ENCODE data around the gene AFG1L. TPM values are rescaled to one million over a fixed set of nuclear protein-coding genes. Genes with fewer than 3 reads are reported as not detected.
A peak's percentile ranks its signal among the peaks of the same experiment; 100 is the strongest.

AFG1L gene
- total RNA-seq, 1 donor from 2014 or later, result 8.2 TPM

GRCh38 chr6:108252055-108252454 is 42.8 kb upstream of the AFG1L start:
- no peak overlapping the region for H3K27ac Mint-ChIP-seq (ENCODE audit: unreplicated experiment)
- H3K4me1 Mint-ChIP-seq, result peaks cover 11% of the 10 kb centered on the region
- no peak for DNase-seq (ENCODE audit: low read depth, low spot score)
- H3K36me3 Mint-ChIP-seq (ENCODE audit: low read depth), result no peaks in the 10 kb centered on the region
- TF ChIP-seq CTCF (conservative IDR thresholded peaks at IDR 0.05), result no peak
- no peak overlapping the region for H3K4me3 Mint-ChIP-seq
- H3K9me3 Mint-ChIP-seq, result no peaks in the 10 kb centered on the region
- no peaks in the 10 kb centered on the region for H3K27me3 Mint-ChIP-seq (ENCODE audit: low read depth)

DNA sequence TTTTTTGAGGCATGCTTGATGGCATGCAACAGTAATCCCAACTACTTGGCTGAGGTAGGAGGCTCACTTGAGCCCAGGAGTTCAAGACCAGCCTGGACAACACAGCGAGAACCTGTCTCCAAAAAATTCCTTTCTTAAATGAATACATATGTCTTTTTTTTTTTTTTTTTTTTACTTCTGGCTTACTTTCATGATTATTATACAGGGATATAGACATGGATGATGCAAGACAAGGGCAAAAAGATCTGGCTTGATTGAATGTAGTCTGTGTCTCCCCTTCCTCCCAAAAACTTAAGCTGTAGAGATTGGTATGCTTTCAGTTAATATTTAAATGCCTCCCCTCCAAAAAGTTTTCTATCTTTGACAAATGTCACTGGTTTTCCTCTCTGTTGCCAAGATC is 41.6 kb upstream of the AFG1L start:
- Mint-ChIP-seq H3K9me3 (no peaks in the 10 kb centered on the region), H3K36me3 (ENCODE audit: low read depth) (no peaks in the 10 kb centered on the region), H3K4me3 (no peak overlapping the region), H3K27me3 (ENCODE audit: low read depth) (no peaks in the 10 kb centered on the region), H3K4me1 (peaks cover 11% of the 10 kb centered on the region), H3K27ac (ENCODE audit: unreplicated experiment) (no peak overlapping the region)
- TF ChIP-seq CTCF (conservative IDR thresholded peaks at IDR 0.05), result no peak
- DNase-seq (ENCODE audit: low read depth, low spot score), result no peak

GRCh38 chr6:108254433-108255410 is 40.1 kb upstream of the AFG1L start:
- Mint-ChIP-seq H3K9me3 (no peaks in the 10 kb centered on the region), H3K4me1 (peaks cover 16% of the 10 kb centered on the region), H3K27me3 (ENCODE audit: low read depth) (no peaks in the 10 kb centered on the region), H3K36me3 (ENCODE audit: low read depth) (no peaks in the 10 kb centered on the region), H3K4me3 (peak overlapping the region; percentile 22), H3K27ac (ENCODE audit: unreplicated experiment) (no peak overlapping the region)
- TF ChIP-seq CTCF (conservative IDR thresholded peaks at IDR 0.05), result no peak
- no peak for DNase-seq (ENCODE audit: low read depth, low spot score)

DNA sequence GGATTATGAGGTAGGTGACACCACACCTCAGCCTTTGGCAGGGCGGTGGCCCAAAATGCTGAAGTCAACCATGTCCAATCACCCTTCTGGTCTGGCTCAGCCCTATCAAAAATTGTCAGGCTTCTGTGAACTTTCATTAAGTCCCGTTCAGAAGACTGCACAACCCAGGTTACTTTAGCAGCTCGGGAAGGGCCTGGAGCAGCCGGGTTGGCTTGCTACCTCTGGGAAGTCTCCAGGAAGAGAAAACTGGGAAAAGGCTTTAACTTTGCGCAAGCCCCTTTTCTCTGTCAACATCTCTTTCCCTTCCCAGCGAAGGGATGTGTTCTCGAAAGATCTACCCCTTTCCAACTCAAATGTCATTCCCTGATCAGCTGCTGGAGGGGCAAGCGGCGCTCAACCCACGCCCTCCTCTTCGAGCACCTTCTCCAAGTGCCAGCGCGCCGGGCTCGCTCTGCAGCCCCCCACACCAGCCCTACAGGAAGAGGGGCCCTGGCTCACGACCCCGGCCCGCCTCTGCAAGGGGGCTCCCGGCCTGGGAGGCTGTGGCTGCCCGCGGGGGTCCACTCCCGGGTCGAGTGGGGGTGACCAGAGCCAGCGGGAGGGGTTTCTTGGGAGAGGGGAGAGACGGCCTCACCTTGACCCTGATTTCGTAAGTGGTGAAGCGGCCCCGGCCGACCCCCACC is 34.6 kb upstream of the AFG1L start:
- Mint-ChIP-seq H3K4me1 (peaks cover 20% of the 10 kb centered on the region), H3K27ac (ENCODE audit: unreplicated experiment) (peak overlapping the region; percentile 62), H3K36me3 (ENCODE audit: low read depth) (no peaks in the 10 kb centered on the region), H3K9me3 (no peaks in the 10 kb centered on the region), H3K4me3 (peak overlapping the region; percentile 88), H3K27me3 (ENCODE audit: low read depth) (peaks cover 3% of the 10 kb centered on the region)
- TF ChIP-seq CTCF (conservative IDR thresholded peaks at IDR 0.05), result no peak
- DNase-seq (ENCODE audit: low read depth, low spot score), result no peak

DNA sequence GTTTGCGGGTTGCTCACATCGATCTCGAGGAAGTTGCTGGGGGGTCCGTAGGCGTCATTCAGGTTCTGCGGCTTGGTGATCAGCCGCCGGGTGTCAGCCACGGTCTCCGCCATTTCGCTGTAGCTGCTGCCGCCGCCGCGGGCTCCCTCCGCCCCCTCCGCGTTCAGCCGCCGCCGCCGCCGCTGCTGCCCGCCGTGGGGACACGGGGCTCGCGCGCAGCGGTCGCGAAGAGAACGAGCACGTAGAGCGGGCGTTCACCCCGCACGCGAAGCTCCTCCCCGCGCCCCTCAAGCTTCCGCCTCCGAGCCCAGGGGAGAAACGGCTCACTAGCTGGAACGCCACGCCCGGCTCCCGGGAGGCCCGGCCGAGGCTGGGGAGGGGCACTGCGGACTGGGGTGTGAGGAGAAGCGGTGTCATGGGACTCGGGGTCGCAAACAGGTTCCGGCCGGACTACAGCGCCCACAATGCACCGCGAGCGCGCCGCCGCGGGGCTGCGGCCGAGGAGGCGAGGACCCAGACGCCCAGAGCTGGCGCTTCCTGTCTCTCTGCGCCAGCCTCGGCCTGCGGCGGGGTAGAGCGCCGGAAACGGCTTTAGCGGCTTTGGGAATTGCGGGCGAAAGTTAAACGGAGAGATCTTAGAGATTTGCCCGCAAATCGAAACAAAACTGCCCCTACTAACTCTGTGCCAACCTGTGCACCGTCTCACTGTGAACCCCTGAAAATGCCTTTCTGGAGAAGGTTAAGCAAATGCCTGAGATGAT is 33.9 kb upstream of the AFG1L start, which contains the start of gene SNX3:
SNX3 (minus strand) TSS at position 232 of the 761 bp plus-strand sequence; CDS start at position 113, 119 bp downstream.
- H3K9me3 Mint-ChIP-seq, result no peaks in the 10 kb centered on the region
- peak within 1 kb of the TSS; percentile 88 for H3K4me3 Mint-ChIP-seq
- peaks cover 20% of the 10 kb centered on the region for H3K4me1 Mint-ChIP-seq
- peak; percentile 89 for DNase-seq (ENCODE audit: low read depth, low spot score)
- no peaks in the 10 kb centered on the region for H3K36me3 Mint-ChIP-seq (ENCODE audit: low read depth)
- TF ChIP-seq CTCF (conservative IDR thresholded peaks at IDR 0.05), result no peak
- H3K27me3 Mint-ChIP-seq (ENCODE audit: low read depth), result peaks cover 3% of the 10 kb centered on the region
- peak within 1 kb of the TSS; percentile 70 for H3K27ac Mint-ChIP-seq (ENCODE audit: unreplicated experiment)
